IPS DF 6.9 (cell line): ENCODE results near the gene NPAP1.
"Not testable (repeated sequence)": the region's sequence is repeated elsewhere in the genome, so short reads cannot be mapped to it uniquely, and the experiment has no call there.

Source experiments
- DNase-seq: peaks from one replicate; pipeline ENCODE4 v3.0.0-alpha.2; 2013; ENCODE audit warnings: low read depth, low spot score
- H3K27ac ChIP-seq: one replicate; pipeline ENCODE4 v1.5.1; 2013; ENCODE audit warnings: low read length, control low read depth
- H3K27me3 ChIP-seq: 2 replicates; pipeline ENCODE4 v1.6.1; 2013; ENCODE audit warnings: mild to moderate bottlenecking, low read length; ENCODE audit not compliant: control insufficient read depth, insufficient read depth
- H3K36me3 ChIP-seq: 2 replicates; pipeline ENCODE4 v1.6.1; 2013; ENCODE audit warnings: low read length; ENCODE audit not compliant: control insufficient read depth, insufficient read depth
- H3K4me1 ChIP-seq: 2 replicates; pipeline ENCODE4 v1.6.1; 2013; ENCODE audit warnings: low read length; ENCODE audit not compliant: control insufficient read depth, insufficient read depth
- H3K4me3 ChIP-seq: 2 replicates; pipeline ENCODE4 v1.5.1; 2013; ENCODE audit warnings: mild to moderate bottlenecking, low read length
- H3K9me3 ChIP-seq: 2 replicates; pipeline ENCODE4 v1.6.1; 2013; ENCODE audit warnings: low read length, inconsistent platforms; ENCODE audit not compliant: control insufficient read depth, insufficient read depth
- WGBS: extraction: QIAGEN DNeasy Blood & Tissue Kit; methylation state at CpG from one replicate; pipeline ENCODE4 v1.1.7; 2013; ENCODE audit warnings: mixed read lengths, missing lambda C conversion rate; ENCODE audit not compliant: insufficient read length, insufficient coverage; 5-methylcytosine and 5-hydroxymethylcytosine counted together

The NPAP1 gene

GRCh38 chr15:24675332-24676144, at the start of gene NPAP1:
Gene NPAP1, plus strand, starts transcription at chr15:24675775. Its CDS starts 93 bp downstream, at chr15:24675868.
- DNase-seq, result no peak
- Histone ChIP-seq H3K9me3 (peaks cover 2% of the 10 kb centered on the region; the same call in 1 of the 2 replicates), H3K4me1 (no peaks in the 10 kb centered on the region), H3K36me3 (no peaks in the 10 kb centered on the region), H3K27me3 (no peaks in the 10 kb centered on the region), H3K27ac (no peak within 1 kb of the TSS), H3K4me3 (no peak within 1 kb of the TSS)
- WGBS, result no CpG with 5 or more reads among the region's 62 CpGs

- Histone ChIP-seq H3K4me3 (no peak overlapping the region), H3K27ac (no peak overlapping the region), H3K36me3 (no peaks in the 10 kb centered on the region), H3K27me3 (no peaks in the 10 kb centered on the region), H3K4me1 (no peaks in the 10 kb centered on the region), H3K9me3 (no peaks in the 10 kb centered on the region; the same call in 1 of the 2 replicates)
- DNase-seq, result no peak
- no CpG with 5 or more reads among the region's 3 CpGs for WGBS
Measured at GRCh38 chr15:24627443-24627842, 48.1 kb upstream of the NPAP1 start.

- no peaks in the 10 kb centered on the region for H3K4me1 ChIP-seq
- WGBS, result no CpG with 5 or more reads among the region's 4 CpGs
- H3K9me3 ChIP-seq, result peaks cover 6% of the 10 kb centered on the region
- no peaks in the 10 kb centered on the region for H3K36me3 ChIP-seq
- DNase-seq, result no peak
- no peak overlapping the region for H3K4me3 ChIP-seq
- no peak overlapping the region for H3K27ac ChIP-seq
- no peaks in the 10 kb centered on the region for H3K27me3 ChIP-seq
Measured at GRCh38 chr15:24633082-24633481, 42.5 kb upstream of the NPAP1 start.

- H3K27me3 ChIP-seq, H3K36me3 ChIP-seq, H3K4me1 ChIP-seq, H3K4me3 ChIP-seq, H3K9me3 ChIP-seq, DNase-seq, H3K27ac ChIP-seq: not testable (repeated sequence)
- WGBS, result no CpG with 5 or more reads among the region's 11 CpGs
Measured at GRCh38 chr15:24639412-24639811, 36.2 kb upstream of the NPAP1 start.

GRCh38 chr15:24645627-24646026, 29.9 kb upstream of the NPAP1 start:
- no peak overlapping the region for H3K27ac ChIP-seq
- H3K4me1 ChIP-seq, result no peaks in the 10 kb centered on the region
- no peaks in the 10 kb centered on the region for H3K36me3 ChIP-seq
- no peaks in the 10 kb centered on the region for H3K27me3 ChIP-seq
- no peaks in the 10 kb centered on the region; the same call in 1 of the 2 replicates for H3K9me3 ChIP-seq
- no CpG with 5 or more reads among the region's 3 CpGs for WGBS
- DNase-seq, result no peak
- no peak overlapping the region for H3K4me3 ChIP-seq

GRCh38 chr15:24659622-24660021, 16.0 kb upstream of the NPAP1 start:
- Histone ChIP-seq H3K9me3 (peaks cover 3% of the 10 kb centered on the region; the same call in 1 of the 2 replicates), H3K27ac (no peak overlapping the region), H3K4me3 (no peak overlapping the region), H3K36me3 (no peaks in the 10 kb centered on the region), H3K27me3 (no peaks in the 10 kb centered on the region), H3K4me1 (no peaks in the 10 kb centered on the region)
- WGBS, result no CpG with 5 or more reads among the region's 7 CpGs
- DNase-seq, result no peak

GRCh38 chr15:24662991-24663390, 12.6 kb upstream of the NPAP1 start:
- no CpG with 5 or more reads among the region's 1 CpG for WGBS
- H3K27me3 ChIP-seq, result no peaks in the 10 kb centered on the region
- H3K9me3 ChIP-seq, result no peaks in the 10 kb centered on the region
- H3K36me3 ChIP-seq, result no peaks in the 10 kb centered on the region
- H3K4me1 ChIP-seq, result no peaks in the 10 kb centered on the region
- DNase-seq, result no peak
- no peak overlapping the region for H3K4me3 ChIP-seq
- no peak overlapping the region for H3K27ac ChIP-seq

GRCh38 chr15:24676431-24676830, 856 bp downstream of the NPAP1 start:
- no peaks in the 10 kb centered on the region for H3K27me3 ChIP-seq
- H3K4me1 ChIP-seq, result no peaks in the 10 kb centered on the region
- H3K4me3 ChIP-seq, result no peak overlapping the region
- no peaks in the 10 kb centered on the region for H3K36me3 ChIP-seq
- H3K27ac ChIP-seq, result no peak overlapping the region
- H3K9me3 ChIP-seq, result peaks cover 2% of the 10 kb centered on the region; the same call in 1 of the 2 replicates
- DNase-seq, result no peak
- no CpG with 5 or more reads among the region's 14 CpGs for WGBS

GRCh38 chr15:24678485-24678884, 2.9 kb downstream of the NPAP1 start:
- no peak for DNase-seq
- H3K9me3 ChIP-seq, result peaks cover 2% of the 10 kb centered on the region; the same call in 1 of the 2 replicates
- WGBS, result no CpG with 5 or more reads among the region's 1 CpG

GRCh38 chr15:24682002-24682401, 6.4 kb downstream of the NPAP1 start:
- H3K4me1 ChIP-seq, result no peaks in the 10 kb centered on the region
- no peaks in the 10 kb centered on the region for H3K27me3 ChIP-seq
- no CpG with 5 or more reads among the region's 3 CpGs for WGBS
- peaks cover 2% of the 10 kb centered on the region; the same call in 1 of the 2 replicates for H3K9me3 ChIP-seq
- H3K27ac ChIP-seq, result no peak overlapping the region
- no peak overlapping the region for H3K4me3 ChIP-seq
- no peaks in the 10 kb centered on the region for H3K36me3 ChIP-seq
- DNase-seq, result no peak

More at GRCh38 chr15:24678485-24678884, 2.9 kb downstream of the NPAP1 start:
- Histone ChIP-seq H3K27ac (no peak overlapping the region), H3K27me3 (no peaks in the 10 kb centered on the region), H3K36me3 (no peaks in the 10 kb centered on the region), H3K4me3 (no peak overlapping the region), H3K4me1 (no peaks in the 10 kb centered on the region)

GRCh38 chr15:24682905-24683304, 7.3 kb downstream of the NPAP1 start:
- not testable (repeated sequence) for H3K27me3 ChIP-seq, H3K4me3 ChIP-seq, H3K36me3 ChIP-seq, DNase-seq, H3K9me3 ChIP-seq, H3K4me1 ChIP-seq, H3K27ac ChIP-seq
- WGBS, result no CpG with 5 or more reads among the region's 4 CpGs
